H1 (cell line): ENCODE measurements around the gene OTUD6A. TPM values are rescaled to one million over a fixed set of nuclear protein-coding genes. Genes with fewer than 3 reads are reported as not detected.

ENCODE experiments used
- CTCF ChIA-PET: fragments of 300-600 bp; sonication (Branson Sonifier 250); formaldehyde crosslinking; loops from one replicate; lab custom pipeline; 2021; ENCODE audit not compliant: partially characterized antibody; lab: Charles Lee
- POLR2A ChIA-PET: fragments of 300-600 bp; sonication (Branson Sonifier 250); formaldehyde crosslinking; loops from one replicate; lab custom pipeline; 2021; ENCODE audit warnings: inconsistent platforms; ENCODE audit not compliant: partially characterized antibody; lab: Charles Lee
- DNase-seq, 2 experiments: peaks; one replicate each; pipeline versions ENCODE4 v3.0.0 to v3.0.0-alpha.2; 2010 to 2022; ENCODE audit warnings: low spot score in 2 of 2, low read depth in 1 of 2, mixed read lengths in 1 of 2
- FAIRE-seq: peaks from 2 replicates; lab custom pipeline; 2011; peaks lifted over from hg19 to GRCh38; lab: Jason Lieb, UNC
- H2AFZ ChIP-seq: 2 replicates; pipeline ENCODE4 v1.8.1; 2012; ENCODE audit warnings: low read length, inconsistent platforms
- H2AK5ac ChIP-seq: 2 replicates; pipeline ENCODE4 v1.6.1; 2013; ENCODE audit warnings: low read depth, low read length
- H2BK120ac ChIP-seq: replicated peaks from 2 replicates; pipeline ENCODE3; 2013; ENCODE audit warnings: low read depth, low read length, inconsistent platforms
- H2BK12ac ChIP-seq: 2 replicates; pipeline ENCODE4 v1.6.1; 2013; ENCODE audit warnings: low read depth, low read length
- H2BK15ac ChIP-seq: 2 replicates; pipeline ENCODE4 v1.6.1; 2013; ENCODE audit warnings: low read length
- H2BK20ac ChIP-seq: 2 replicates; pipeline ENCODE4 v1.6.1; 2013; ENCODE audit warnings: low read length
- H2BK5ac ChIP-seq: 2 replicates; pipeline ENCODE4 v1.6.1; 2013; ENCODE audit warnings: low read depth, low read length
- H3K14ac ChIP-seq: 2 replicates; pipeline ENCODE4 v1.6.1; 2013; ENCODE audit warnings: inconsistent platforms; ENCODE audit not compliant: insufficient read length
- H3K18ac ChIP-seq: 2 replicates; pipeline ENCODE4 v1.6.1; 2013; ENCODE audit warnings: low read length; ENCODE audit errors: extremely low read depth
- H3K23ac ChIP-seq: 2 replicates; pipeline ENCODE4 v1.6.1; 2013; ENCODE audit warnings: inconsistent platforms; ENCODE audit not compliant: insufficient read length
- H3K23me2 ChIP-seq: 2 replicates; pipeline ENCODE4 v1.6.1; 2013; ENCODE audit warnings: low read depth, low read length
- H3K27ac ChIP-seq: 2 replicates; pipeline ENCODE4 v1.6.1; 2011; ENCODE audit warnings: low read depth, low read length, inconsistent platforms
- H3K27me3 ChIP-seq, 4 experiments: replicated peaks in 1 of 4; 1 replicate in 1 of 4; 2 replicates in 3 of 4; pipeline versions ENCODE4 v1.6.1 to v1.8.1; 2011 to 2013; ENCODE audit warnings: low read length in 3 of 4, mild to moderate bottlenecking in 3 of 4, inconsistent platforms in 2 of 4, mixed read lengths in 2 of 4, moderate library complexity in 1 of 4; ENCODE audit not compliant: control insufficient read depth in 3 of 4, insufficient read depth in 3 of 4; ENCODE audit errors: extremely low read depth in 1 of 4
- H3K36me3 ChIP-seq, 4 experiments: 2 replicates each; pipeline versions ENCODE4 v1.6.1 to v1.8.1; 2011 to 2013; ENCODE audit warnings: mild to moderate bottlenecking in 4 of 4, low read length in 3 of 4, moderate library complexity in 2 of 4, control low read depth in 1 of 4, inconsistent platforms in 1 of 4; ENCODE audit not compliant: insufficient read depth in 4 of 4, control insufficient read depth in 2 of 4
- H3K4ac ChIP-seq: replicated peaks from 2 replicates; pipeline ENCODE3; 2013; ENCODE audit warnings: low read length, low read depth, mixed read lengths, inconsistent platforms; ENCODE audit not compliant: insufficient read length
- H3K4me1 ChIP-seq, 4 experiments: replicated peaks in 1 of 4; 1 replicate in 1 of 4; 2 replicates in 3 of 4; pipeline versions ENCODE4 v1.6.1 to v1.8.1; 2011 to 2013; ENCODE audit warnings: low read length in 3 of 4, inconsistent platforms in 2 of 4, mixed read lengths in 1 of 4; ENCODE audit not compliant: insufficient read depth in 4 of 4, control insufficient read depth in 3 of 4
- H3K4me2 ChIP-seq, 2 experiments: 2 replicates each; pipeline versions ENCODE4 v1.6.1 to v1.8.1; 2011 to 2013; ENCODE audit warnings: low read depth in 2 of 2, low read length in 2 of 2, control low read depth in 1 of 2, inconsistent platforms in 1 of 2, mild to moderate bottlenecking in 1 of 2; ENCODE audit not compliant: insufficient read depth in 1 of 2
- H3K4me3 ChIP-seq, 4 experiments: fragments of 200-600, 300-600 bp in 1 of 4; sonication (generic), shearing (Covaris generic), sonication (Bioruptor Twin) in 1 of 4; 2 replicates each; pipeline versions ENCODE4 v1.5.1 to v1.8.1; 2011 to 2016; ENCODE audit warnings: low read length in 4 of 4, low read depth in 3 of 4, control low read depth in 2 of 4, inconsistent platforms in 2 of 4, mild to moderate bottlenecking in 2 of 4, mixed read lengths in 1 of 4, moderate library complexity in 1 of 4; ENCODE audit not compliant: insufficient read depth in 2 of 4; ENCODE audit errors: extremely low read depth in 1 of 4
- H3K56ac ChIP-seq: replicated peaks from 2 replicates; pipeline ENCODE3; 2013; ENCODE audit warnings: low read depth, mild to moderate bottlenecking, mixed read lengths, low read length, inconsistent platforms; ENCODE audit not compliant: insufficient read length
- H3K79me1 ChIP-seq: 2 replicates; pipeline ENCODE4 v1.6.1; 2013; ENCODE audit warnings: low read depth, low read length, control low read depth
- H3K79me2 ChIP-seq, 2 experiments: 2 replicates each; pipeline versions ENCODE4 v1.6.1 to v1.8.1; 2012 to 2013; ENCODE audit warnings: low read length in 2 of 2, mild to moderate bottlenecking in 2 of 2, inconsistent platforms in 1 of 2; ENCODE audit not compliant: insufficient read depth in 2 of 2, control insufficient read depth in 1 of 2
- H3K9ac ChIP-seq, 4 experiments: replicated peaks in 1 of 4; 1 replicate in 1 of 4; 2 replicates in 3 of 4; pipeline versions ENCODE4 v1.6.1 to v1.8.1; 2011 to 2013; ENCODE audit warnings: low read depth in 3 of 4, low read length in 3 of 4, control low read depth in 2 of 4, mild to moderate bottlenecking in 2 of 4, moderate library complexity in 2 of 4, inconsistent platforms in 1 of 4; ENCODE audit errors: extremely low read depth in 1 of 4
- H3K9me3 ChIP-seq, 2 experiments: 2 replicates each; pipeline versions ENCODE4 v1.6.1 to v1.8.1; 2012 to 2013; ENCODE audit warnings: mild to moderate bottlenecking in 2 of 2, moderate library complexity in 2 of 2, control low read depth in 1 of 2, inconsistent platforms in 1 of 2, low read depth in 1 of 2, low read length in 1 of 2, mixed read lengths in 1 of 2; ENCODE audit not compliant: insufficient read depth in 2 of 2
- H4K20me1 ChIP-seq, 2 experiments: replicated peaks in 1 of 2; 2 replicates each; pipeline versions ENCODE3 to v1.8.1; 2011 to 2013; ENCODE audit warnings: inconsistent platforms in 2 of 2, low read length in 2 of 2, mild to moderate bottlenecking in 1 of 2; ENCODE audit not compliant: insufficient read depth in 2 of 2, control insufficient read depth in 1 of 2
- H4K5ac ChIP-seq: 2 replicates; pipeline ENCODE4 v1.6.1; 2013; ENCODE audit warnings: low read length, low read depth, mixed read lengths, inconsistent platforms; ENCODE audit not compliant: insufficient read length
- H4K8ac ChIP-seq: 2 replicates; pipeline ENCODE4 v1.8.0; 2013; ENCODE audit warnings: mild to moderate bottlenecking, moderate library complexity, low read length, inconsistent platforms; ENCODE audit not compliant: insufficient read depth; ENCODE audit errors: extremely low read depth
- H4K91ac ChIP-seq: replicated peaks from 2 replicates; pipeline ENCODE3; 2013; ENCODE audit warnings: low read length, mixed read lengths, inconsistent platforms; ENCODE audit not compliant: insufficient read length
- CEBPB ChIP-seq: IDR thresholded peaks from 2 replicates; pipeline ENCODE4 v1.6.1; 2012; ENCODE audit warnings: low read depth, low read length
- CREB1 ChIP-seq: IDR thresholded peaks from 2 replicates; pipeline ENCODE4 v1.6.1; 2012; ENCODE audit warnings: inconsistent platforms
- FOSL1 ChIP-seq: IDR thresholded peaks from 2 replicates; pipeline ENCODE4 v1.6.1; 2011; ENCODE audit warnings: mild to moderate bottlenecking, low read depth, low read length, moderate library complexity; ENCODE audit not compliant: insufficient read depth
- GABPA ChIP-seq: IDR thresholded peaks from 2 replicates; pipeline ENCODE4 v1.6.1; 2011; ENCODE audit warnings: mild to moderate bottlenecking, low read length, moderate library complexity, borderline replicate concordance; ENCODE audit not compliant: insufficient read depth
- JUN ChIP-seq: IDR thresholded peaks from 2 replicates; pipeline ENCODE4 v1.6.1; 2011; ENCODE audit warnings: low read depth, mild to moderate bottlenecking, improper control_type of control experiment, low read length
- PHF8 ChIP-seq: fragments of 200-600 bp; sonication (generic); conservative IDR thresholded peaks from 2 replicates; pipeline ENCODE4 v1.7.1; 2012; ENCODE audit warnings: low read depth, mild to moderate bottlenecking, inconsistent platforms, low read length, moderate library complexity
- RNF2 ChIP-seq: fragments of 200-900, 300-1000 bp; sonication (generic); IDR thresholded peaks from 2 replicates; pipeline ENCODE4 v1.7.1; 2016; ENCODE audit warnings: borderline replicate concordance, low read depth, mild to moderate bottlenecking, antibody characterized with exemption, low read length; ENCODE audit not compliant: poor library complexity, severe bottlenecking; ENCODE audit errors: missing control alignments
- SIRT6 ChIP-seq: IDR thresholded peaks from one replicate; pipeline ENCODE4 v1.7.1; 2012; ENCODE audit warnings: low read length, inconsistent platforms
- SP2 ChIP-seq: IDR thresholded peaks from 2 replicates; pipeline ENCODE4 v1.6.1; 2012; ENCODE audit warnings: mild to moderate bottlenecking, low read length, inconsistent platforms
- SP4 ChIP-seq: IDR thresholded peaks from 2 replicates; pipeline ENCODE4 v1.6.1; 2012; ENCODE audit warnings: low read length, inconsistent platforms
- SUZ12 ChIP-seq: fragments of 200-600 bp; sonication (generic); IDR thresholded peaks from 2 replicates; pipeline ENCODE4 v1.6.1; 2012; ENCODE audit warnings: mild to moderate bottlenecking, inconsistent platforms, low read length, moderate library complexity, mixed read lengths
- WGBS, 2 experiments: shearing (Covaris generic) in 1 of 2; methylation state at CpG; one replicate each; pipeline versions ENCODE4 v1.1.6 to v1.1.7; 2013 to 2015; ENCODE audit warnings: low lambda C conversion rate in 2 of 2, mixed read lengths in 2 of 2, inconsistent platforms in 1 of 2, low coverage in 1 of 2, missing lambda C conversion rate in 1 of 2; ENCODE audit not compliant: insufficient replicate concordance in 2 of 2, insufficient coverage in 1 of 2, insufficient read length in 1 of 2; ENCODE audit errors: extremely low coverage in 1 of 2, missing lambda C conversion rate in 1 of 2; 5-methylcytosine and 5-hydroxymethylcytosine counted together
- polyA plus RNA-seq, 7 experiments: library from polyadenylated mRNA; depleted of rRNA in 3 of 7; stranded (reverse) in 5 of 7; unstranded in 2 of 7; fragments of >200 nt in 5 of 7; fragments of 200-250 nt in 2 of 7; gene quantifications; 1 replicate in 5 of 7; 2 replicates in 1 of 7; 4 replicates in 1 of 7; pipeline versions ENCODE4 v1.2.1 to v1.2.3, GENCODE V29; 2011 to 2013; ENCODE audit warnings: missing spikeins in 2 of 7, mixed read lengths in 2 of 7
- total RNA-seq: library from RNA; stranded (reverse); fragmentation: NEBNext Ultra II Directional; extraction: Animal tissue kit (Norgen Biotek cat#: 25700); gene quantifications from 2 replicates; pipeline ENCODE4 v1.2.1, GENCODE V29; 2021

OTUD6A gene
- total and polyA plus RNA-seq, 2 of the 8 experiments (the other 6 are each of a cell fraction or from before 2014, with no cell fraction given) = 0.09 to 0.17 TPM

- Histone ChIP-seq H2AFZ (no peak overlapping the region), H3K27me3 (no peaks in the 10 kb centered on the region), H3K4me3 (no peak overlapping the region), H2AK5ac (no peak overlapping the region), H3K4me1 (peaks cover 0 to 5% (median 2%) of the 10 kb centered on the region in 4 experiments; a peak in 3 of 7 replicates), H4K91ac (no peak overlapping the region), H3K23me2 (no peaks in the 10 kb centered on the region), H3K9me3 (no peaks in the 10 kb centered on the region), H3K4ac (no peak overlapping the region), H2BK12ac (no peak overlapping the region), H3K18ac (no peak overlapping the region), H3K23ac (no peak overlapping the region), H2BK20ac (no peak overlapping the region), H4K5ac (no peak overlapping the region), H3K79me2 (no peaks in the 10 kb centered on the region), H3K27ac (no peak overlapping the region), H3K4me2 (no peak overlapping the region), H3K79me1 (no peaks in the 10 kb centered on the region), H2BK120ac (no peak overlapping the region), H2BK5ac (no peak overlapping the region), H4K8ac (no peak overlapping the region), H2BK15ac (no peak overlapping the region), H3K14ac (no peak overlapping the region), H3K9ac (no peak overlapping the region), H4K20me1 (no peaks in the 10 kb centered on the region), H3K56ac (no peak overlapping the region), H3K36me3 (no peaks in the 10 kb centered on the region)
- DNase-seq = no peak
- CTCF ChIA-PET = interaction anchor here (0.6 kb wide), 1 partner anchor 392 kb away, joined by 4 read pairs; no protein-coding TSS in a partner anchor
- 91% methylated on average over 2 of the region's 2 CpGs; no CpG with 5 or more reads in 1 of the 2 experiments for WGBS, 2 experiments
- FAIRE-seq = peak; percentile 36
- POLR2A ChIA-PET = no interaction called here
- TF ChIP-seq SP2 (no peak), PHF8 (no peak), CEBPB (no peak), CREB1 (no peak), SP4 (no peak), FOSL1 (no peak), GABPA (no peak), SUZ12 (no peak), SIRT6 (no peak), RNF2 (no peak), JUN (no peak)
These were observed 45.7 kb upstream of the OTUD6A start for GRCh38 chrX:70016513-70016912.
